NCI-H2227 treated with DMSO at 0.1 percent for 48 hours (cell line): ENCODE measurements around the gene ZNF277.

ENCODE experiments used
- DNase-seq: peaks from one replicate; lab custom pipeline; 2025; lab: John Stamatoyannopoulos, UW

The ZNF277 gene

DNA sequence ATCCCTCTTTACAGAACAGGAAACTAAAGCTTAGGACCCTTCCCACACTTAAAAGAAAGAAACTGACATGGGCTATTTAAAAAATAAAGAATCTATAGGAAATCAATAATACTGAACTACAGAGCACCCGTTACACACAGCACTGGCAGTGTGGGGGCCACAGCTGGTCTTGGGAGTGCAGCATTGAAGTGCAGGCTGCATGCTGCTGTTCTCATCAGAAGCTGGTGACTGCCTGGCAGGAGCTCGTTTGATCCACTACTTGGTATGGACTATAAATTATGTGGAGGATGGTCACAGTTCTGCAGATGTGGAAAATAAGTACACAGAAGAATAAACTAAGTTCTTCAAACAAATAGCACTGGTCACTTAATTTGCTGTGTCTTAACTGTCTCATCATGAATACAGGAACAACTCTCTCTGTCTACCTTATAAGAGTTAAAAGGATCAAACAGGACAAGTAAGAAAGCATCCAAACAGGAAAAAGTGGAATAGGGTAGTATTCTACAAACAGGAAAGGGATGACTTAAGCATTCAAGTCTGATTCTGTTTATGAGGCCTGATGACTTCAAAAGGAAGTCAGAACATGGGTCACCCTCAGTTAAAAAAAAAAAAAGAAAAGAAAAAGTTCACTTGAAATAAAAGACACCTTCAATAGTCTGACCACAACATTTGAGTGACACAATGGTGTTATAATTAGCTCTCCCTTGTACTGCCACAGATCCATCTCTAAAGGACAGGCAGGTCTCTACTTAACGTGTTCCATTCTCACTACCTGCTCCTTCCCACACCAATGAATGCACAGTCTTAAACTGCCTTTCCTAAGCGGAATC is 21.3 kb upstream of the ZNF277 start:
- no peak for DNase-seq

GRCh38 chr7:112186300-112186699 is 20.2 kb upstream of the ZNF277 start:
- DNase-seq = no peak

DNA sequence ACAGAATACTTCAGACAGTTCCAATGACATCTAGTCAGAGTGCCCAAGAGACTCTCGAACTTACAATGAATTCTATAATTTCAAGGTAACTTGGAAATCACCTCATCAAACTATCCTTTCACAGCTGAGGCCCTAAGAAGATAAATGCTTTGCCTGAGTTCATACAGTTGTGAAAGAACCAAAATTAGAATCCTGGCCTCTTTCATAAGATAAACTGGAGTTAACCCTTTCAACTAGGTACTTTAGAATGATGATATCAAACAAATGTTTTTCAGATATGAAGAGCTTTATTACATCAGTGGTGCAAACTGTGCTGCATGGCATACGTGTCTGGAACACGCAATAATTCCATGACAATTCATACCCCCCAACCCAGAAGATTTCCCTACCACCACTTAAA is 18.2 kb upstream of the ZNF277 start:
- DNase-seq = no peak

GRCh38 chr7:112189691-112190090 is 16.8 kb upstream of the ZNF277 start:
- DNase-seq = no peak

DNA sequence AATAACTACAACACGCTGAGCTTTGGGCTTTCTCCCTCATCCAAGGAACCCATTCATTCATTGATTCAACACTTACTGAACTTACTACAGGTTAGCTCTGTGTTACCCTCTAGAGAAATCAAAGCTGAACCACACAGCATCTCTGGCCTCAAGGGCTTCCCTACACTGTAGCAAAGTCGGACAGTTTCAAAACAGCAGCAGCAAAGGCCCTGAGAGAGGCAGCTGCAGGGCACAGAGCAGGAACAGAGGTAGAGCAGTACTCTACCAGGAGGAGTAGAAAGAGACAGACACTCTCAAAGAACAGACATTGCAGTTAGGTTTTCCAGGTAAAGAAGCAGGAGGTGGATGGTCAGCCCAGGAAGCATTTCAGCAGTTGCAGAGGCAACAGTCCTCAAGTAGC is 16.4 kb upstream of the ZNF277 start:
- no peak for DNase-seq

- no peak for DNase-seq
Measured at GRCh38 chr7:112192236-112193154, 14.0 kb upstream of the ZNF277 start.

DNA sequence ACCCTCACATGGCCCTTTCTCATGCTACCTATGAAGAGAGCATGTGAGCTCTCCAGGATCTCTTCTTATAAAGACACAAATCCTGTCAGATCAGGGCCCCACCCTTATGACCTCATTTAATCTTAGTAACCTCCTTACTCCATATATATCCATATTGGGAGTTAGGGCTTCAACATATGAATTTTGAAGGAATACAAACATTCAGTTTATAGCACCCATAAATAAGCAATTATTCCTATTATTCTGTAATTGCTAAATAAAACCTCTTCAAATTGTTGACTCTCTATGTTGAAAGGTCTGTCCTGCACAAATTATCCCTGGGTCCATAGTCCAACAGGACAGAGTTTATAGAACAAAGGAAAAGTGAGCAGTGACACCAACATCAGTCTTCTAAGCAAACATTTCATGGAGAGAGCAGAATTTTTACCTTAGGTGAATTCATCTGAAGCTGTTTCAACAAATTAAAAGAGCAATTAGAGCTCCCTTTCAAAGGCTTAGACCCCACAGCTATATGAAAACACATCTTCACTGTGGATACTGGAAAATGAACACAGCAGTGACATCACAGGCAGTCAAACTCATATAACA is 12.5 kb upstream of the ZNF277 start:
- no peak for DNase-seq

GRCh38 chr7:112195717-112196116 is 10.8 kb upstream of the ZNF277 start:
- no peak for DNase-seq

- DNase-seq = no peak
Measured at GRCh38 chr7:112197322-112197721, 9.2 kb upstream of the ZNF277 start.

DNA sequence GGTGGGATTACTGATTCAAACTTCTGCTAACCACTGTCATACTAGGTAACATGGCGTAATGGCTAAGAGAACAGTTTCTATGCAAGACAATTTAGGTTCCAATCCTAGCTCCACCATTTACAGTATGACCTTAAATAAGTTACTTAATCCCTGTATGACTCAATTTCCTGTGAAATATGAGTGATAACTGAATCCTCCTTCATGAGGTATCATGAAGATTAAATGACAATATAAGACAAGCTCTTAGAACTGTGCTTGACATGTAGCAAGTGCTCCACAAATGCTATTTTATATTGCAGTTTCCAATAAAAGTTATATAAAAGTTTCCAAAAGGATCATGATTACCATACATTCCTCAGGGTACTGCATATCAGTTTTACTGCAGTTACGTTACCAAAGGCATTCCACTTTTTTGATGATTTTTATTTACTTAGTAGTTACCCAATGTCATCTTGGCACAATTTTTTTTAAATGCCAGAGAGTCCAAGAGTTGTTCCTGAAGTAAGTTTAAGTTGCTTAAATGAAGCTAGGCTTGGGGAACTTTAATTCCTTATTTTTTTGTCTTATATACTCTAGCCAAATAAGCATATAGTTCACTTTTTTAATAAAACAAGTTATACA is 7.3 kb upstream of the ZNF277 start:
- DNase-seq = no peak

GRCh38 chr7:112199672-112200071 is 6.8 kb upstream of the ZNF277 start:
- no peak for DNase-seq

- no peak for DNase-seq
Measured at GRCh38 chr7:112201411-112201810, 5.1 kb upstream of the ZNF277 start.

GRCh38 chr7:112201839-112202238 is 4.7 kb upstream of the ZNF277 start:
- DNase-seq = no peak

GRCh38 chr7:112202816-112203215 is 3.7 kb upstream of the ZNF277 start:
- peak; percentile 39 for DNase-seq

DNA sequence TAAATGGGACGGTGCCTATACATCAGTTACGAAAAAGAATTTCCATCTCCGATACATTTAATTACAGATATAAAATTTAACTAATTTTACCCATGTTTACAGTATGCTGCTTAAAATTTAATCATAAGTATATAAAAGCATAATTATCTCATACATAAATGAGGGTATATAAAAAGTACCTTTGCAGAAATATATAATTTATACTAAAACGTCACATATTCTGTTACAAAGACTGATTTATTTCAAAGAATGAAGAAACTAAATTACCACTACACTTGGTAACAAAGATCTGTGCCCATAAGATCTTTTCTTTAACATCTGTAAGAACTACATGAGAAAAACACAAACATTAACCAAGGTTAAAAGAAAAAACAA is 3.1 kb upstream of the ZNF277 start:
- no peak for DNase-seq

DNA sequence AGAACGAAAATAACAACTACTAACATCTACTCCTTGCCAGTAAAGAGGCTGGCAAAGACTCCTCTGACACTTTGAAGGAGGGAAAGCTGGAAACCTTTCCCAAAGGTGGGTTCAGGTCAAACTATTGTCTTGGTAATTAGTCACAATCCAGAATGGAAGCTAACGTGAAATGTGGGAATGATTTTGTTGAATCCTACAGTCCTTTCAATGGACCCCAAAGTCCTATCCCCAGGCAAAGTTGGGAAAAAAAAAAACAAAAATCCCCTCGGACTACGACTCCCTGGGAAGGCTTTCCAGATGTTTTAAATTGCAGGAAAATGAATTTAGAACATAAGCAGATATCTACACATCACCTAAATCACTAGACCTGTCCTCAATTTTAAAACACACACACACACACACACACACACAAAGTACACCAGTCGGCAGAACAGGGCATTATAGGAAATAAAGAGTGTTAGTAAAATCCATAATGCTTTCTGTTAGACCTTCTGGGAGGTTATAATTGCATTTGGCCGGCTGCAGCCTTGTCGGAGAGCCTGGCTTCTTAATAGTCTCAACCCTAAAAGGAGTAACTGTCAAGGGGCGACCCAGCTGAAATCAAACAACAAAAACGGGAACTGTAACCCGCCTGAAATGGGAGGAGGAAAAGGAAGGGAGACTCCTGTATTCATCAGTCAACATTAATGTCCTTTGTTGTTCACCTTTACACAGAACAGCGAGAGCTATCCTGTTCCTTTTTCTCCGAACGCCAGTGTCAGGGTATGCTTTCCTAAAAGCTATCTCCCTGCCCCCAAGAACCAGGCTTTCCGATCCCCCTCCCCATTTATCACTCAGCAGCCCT is 1.8 kb upstream of the ZNF277 start:
- peak; percentile 34 for DNase-seq

GRCh38 chr7:112205343-112206237 is 905 bp upstream of the ZNF277 start:
- peak; percentile 57 for DNase-seq

- DNase-seq = peak; percentile 32
Measured at GRCh38 chr7:112206991-112207592, 597 bp downstream of the ZNF277 start.

GRCh38 chr7:112207765-112208164 is 1.3 kb downstream of the ZNF277 start:
- no peak for DNase-seq

DNA sequence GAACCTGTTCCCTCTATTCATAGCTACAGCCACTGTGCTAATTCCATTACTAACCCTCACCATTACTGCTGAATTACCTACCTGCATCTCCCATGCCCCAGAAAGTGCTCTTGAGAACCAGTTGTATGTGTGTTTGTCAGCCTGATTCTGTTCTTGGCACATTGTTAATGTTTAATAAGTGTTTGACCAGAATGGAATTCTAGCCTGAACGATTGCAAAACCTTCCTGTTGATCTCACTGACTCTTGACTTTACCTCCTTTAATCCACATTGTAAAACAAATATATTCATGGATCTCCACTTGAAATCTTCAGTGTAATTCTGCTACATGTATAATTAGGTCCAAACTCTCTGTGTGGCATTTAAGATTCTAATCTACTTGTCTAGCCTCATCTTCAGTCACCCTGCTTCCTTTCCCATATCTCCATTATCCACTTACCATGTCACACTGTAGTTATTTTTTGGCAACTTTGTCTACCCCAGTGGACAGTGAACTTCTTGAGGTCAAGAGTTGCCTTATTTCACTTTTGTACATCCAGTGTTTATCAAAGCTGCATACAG is 4.9 kb downstream of the ZNF277 start:
- DNase-seq = no peak
